Skeletal muscle satellite cell (primary cell): ENCODE data around the gene ZNF692.
"Not testable (repeated sequence)": the region's sequence is repeated elsewhere in the genome, so short reads cannot be mapped to it uniquely, and the experiment has no call there.

Experiments
- H3K27me3 ChIP-seq: 2 replicates; pipeline ENCODE4 v1.7.0; 2013; ENCODE audit warnings: low read length; ENCODE audit not compliant: control insufficient read depth, insufficient read depth
- H3K36me3 ChIP-seq: 2 replicates; pipeline ENCODE4 v1.7.0; 2013; ENCODE audit warnings: mild to moderate bottlenecking, control low read depth, low read length; ENCODE audit not compliant: insufficient read depth
- H3K4me1 ChIP-seq: 2 replicates; pipeline ENCODE4 v1.7.0; 2013; ENCODE audit warnings: low read length; ENCODE audit not compliant: control insufficient read depth, insufficient read depth
- H3K4me2 ChIP-seq: 2 replicates; pipeline ENCODE4 v1.7.0; 2013; ENCODE audit warnings: mild to moderate bottlenecking, low read length
- H3K4me3 ChIP-seq: 2 replicates; pipeline ENCODE4 v1.7.0; 2013; ENCODE audit warnings: low read length
- H3K9ac ChIP-seq: 2 replicates; pipeline ENCODE4 v1.7.0; 2013; ENCODE audit warnings: mild to moderate bottlenecking, low read depth, low read length, moderate library complexity
- H3K9me3 ChIP-seq: replicated peaks from 2 replicates; pipeline ENCODE4 v1.7.0; 2013; ENCODE audit warnings: mild to moderate bottlenecking, control low read depth, low read length

The ZNF692 gene

DNA sequence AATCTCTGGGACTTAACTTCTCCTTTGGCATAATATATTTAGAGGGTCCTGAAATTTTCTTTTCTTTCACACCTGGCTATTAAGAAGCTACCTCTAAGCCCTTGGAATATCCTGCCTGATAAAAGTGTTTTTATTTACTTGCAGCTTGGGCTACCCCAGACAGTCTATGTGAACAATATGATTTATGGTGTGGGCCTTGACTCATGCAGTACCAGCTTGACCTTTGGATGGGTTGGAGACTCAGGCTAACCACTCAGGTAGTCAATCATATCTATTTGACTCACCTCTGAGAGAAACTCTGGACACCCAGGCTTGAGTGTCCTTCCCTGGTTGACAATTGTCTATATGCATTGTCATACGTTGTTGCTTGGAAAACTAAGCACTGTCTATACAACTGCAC, 33.7 kb upstream of the ZNF692 start:
- Histone ChIP-seq H3K9ac (no peak overlapping the region), H3K4me3 (no peak overlapping the region), H3K4me2 (no peak overlapping the region), H3K27me3 (peaks cover 26% of the 10 kb centered on the region), H3K9me3 (no peaks in the 10 kb centered on the region), H3K36me3 (no peaks in the 10 kb centered on the region), H3K4me1 (no peaks in the 10 kb centered on the region)

DNA sequence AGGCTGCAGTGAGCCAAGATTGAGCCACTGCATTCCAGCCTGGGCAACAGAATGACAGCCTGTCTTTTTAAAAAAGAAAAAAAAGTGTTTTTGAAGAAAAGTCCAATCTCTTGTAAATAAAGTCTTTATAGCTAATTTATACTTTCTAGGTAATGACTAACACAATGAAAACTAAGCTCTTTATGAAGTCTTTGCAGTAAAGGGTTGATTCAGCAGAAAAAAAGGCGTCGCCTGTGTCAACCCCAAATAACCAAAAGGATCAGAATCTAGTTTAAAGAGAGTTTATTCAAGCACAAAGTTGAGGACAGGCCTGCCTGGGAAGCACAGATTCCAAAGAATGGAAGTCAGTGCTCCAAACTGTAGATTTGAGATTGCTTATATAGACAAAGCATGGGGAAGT, 32.9 kb upstream of the ZNF692 start:
- Histone ChIP-seq H3K4me3 (no peak overlapping the region), H3K4me2 (no peak overlapping the region), H3K4me1 (no peaks in the 10 kb centered on the region), H3K9ac (no peak overlapping the region), H3K36me3 (no peaks in the 10 kb centered on the region), H3K27me3 (peaks cover 26% of the 10 kb centered on the region), H3K9me3 (no peaks in the 10 kb centered on the region)

DNA sequence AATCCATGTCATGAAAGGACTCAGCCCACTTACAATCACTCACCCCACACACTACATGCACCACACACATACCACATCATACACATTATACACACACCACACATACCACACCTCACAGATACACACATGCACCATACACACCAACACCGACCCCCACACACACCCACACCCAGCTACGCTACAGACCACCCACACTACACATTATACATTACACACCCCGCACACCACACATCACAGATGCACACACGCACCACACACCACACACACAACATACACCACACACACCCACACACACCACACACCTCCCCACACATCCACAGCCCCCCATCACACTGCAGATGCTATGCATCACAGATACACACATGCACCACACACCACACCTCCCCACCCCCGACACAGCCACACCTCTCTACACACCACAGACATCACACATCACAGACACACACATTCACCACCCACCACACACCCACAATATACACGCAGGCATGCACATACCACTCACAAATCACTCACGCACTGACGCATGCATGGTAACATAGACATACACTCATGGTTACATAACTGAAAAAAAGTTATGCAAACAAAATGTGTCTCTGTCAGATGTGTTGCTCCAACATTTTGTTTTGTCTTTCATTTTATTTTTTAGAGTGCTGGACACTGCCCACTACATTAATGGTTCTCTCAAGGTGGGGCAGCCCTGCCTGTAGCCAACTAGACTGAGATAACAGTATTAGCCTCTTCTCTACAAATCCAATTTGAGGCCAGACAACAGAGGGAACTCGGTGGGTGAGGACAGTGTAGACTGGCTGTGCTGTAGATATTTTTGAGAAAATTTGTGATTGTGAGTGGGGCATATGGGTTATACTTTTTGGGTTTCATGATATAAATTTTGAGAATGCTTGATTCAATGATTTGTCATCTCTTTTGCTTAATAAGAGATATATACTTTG, 31.9 kb upstream of the ZNF692 start:
- Histone ChIP-seq H3K4me1 (no peaks in the 10 kb centered on the region), H3K9me3 (no peaks in the 10 kb centered on the region), H3K9ac (no peak overlapping the region), H3K4me2 (no peak overlapping the region), H3K4me3 (no peak overlapping the region), H3K27me3 (peaks cover 33% of the 10 kb centered on the region), H3K36me3 (no peaks in the 10 kb centered on the region)

DNA sequence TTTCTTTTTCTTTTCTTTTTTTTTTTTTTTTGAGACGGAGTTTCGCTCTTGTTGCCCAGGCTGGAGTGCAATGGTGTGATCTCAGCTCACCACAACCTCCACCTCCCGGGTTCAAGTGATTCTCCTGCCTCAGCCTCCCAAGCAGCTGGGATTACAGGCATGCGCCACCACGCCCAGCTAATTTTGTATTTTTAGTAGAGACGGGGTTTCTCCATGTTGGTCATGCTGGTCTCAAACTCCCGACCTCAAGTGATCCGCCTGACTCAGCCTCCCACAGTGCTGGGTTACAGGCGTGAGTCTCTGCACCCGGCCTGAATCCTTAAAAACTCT, 31.0 kb upstream of the ZNF692 start:
- H3K4me1 ChIP-seq, H3K4me2 ChIP-seq, H3K9me3 ChIP-seq, H3K36me3 ChIP-seq, H3K9ac ChIP-seq, H3K4me3 ChIP-seq: not testable (repeated sequence)
- H3K27me3 ChIP-seq = peaks cover 30% of the 10 kb centered on the region

DNA sequence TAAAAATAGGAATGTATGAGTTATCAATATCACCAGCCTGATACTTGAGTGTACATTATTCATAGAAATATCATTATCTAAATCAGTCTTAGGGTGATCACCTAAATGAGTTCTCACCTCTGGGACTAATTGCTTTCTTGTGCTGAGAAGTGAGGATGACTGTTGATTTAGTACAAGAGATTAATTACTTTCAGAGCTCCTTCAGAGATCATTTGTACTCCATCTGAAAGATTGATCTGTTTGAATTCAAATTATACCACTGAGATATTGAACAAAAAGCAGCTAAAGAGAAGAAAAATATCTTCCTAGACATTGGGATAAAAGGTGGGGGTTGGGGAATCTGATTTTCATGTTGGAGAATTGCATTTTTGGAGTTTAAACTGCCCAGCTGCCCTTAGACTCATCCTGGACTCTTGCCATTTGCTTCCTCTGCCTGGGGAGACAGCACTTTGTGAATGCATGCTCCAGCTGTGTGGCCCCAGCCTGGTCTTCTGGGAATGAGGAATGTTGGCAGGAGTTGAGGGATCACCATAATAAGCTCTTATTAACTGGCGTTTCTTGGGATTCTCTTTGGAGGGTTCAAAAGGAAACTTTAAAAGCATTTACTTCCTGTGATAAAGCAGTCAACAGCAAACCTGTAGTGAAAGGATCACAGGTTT, 27.5 kb upstream of the ZNF692 start:
- no peak overlapping the region for H3K4me2 ChIP-seq
- H3K4me3 ChIP-seq = no peak overlapping the region
- no peaks in the 10 kb centered on the region for H3K4me1 ChIP-seq
- no peaks in the 10 kb centered on the region for H3K9me3 ChIP-seq
- no peak overlapping the region for H3K9ac ChIP-seq
- H3K36me3 ChIP-seq = no peaks in the 10 kb centered on the region
- peaks cover 17% of the 10 kb centered on the region for H3K27me3 ChIP-seq

- no peak overlapping the region for H3K4me3 ChIP-seq
- no peaks in the 10 kb centered on the region for H3K9me3 ChIP-seq
Measured at GRCh38 chr1:248885646-248886045, 26.8 kb upstream of the ZNF692 start.

DNA sequence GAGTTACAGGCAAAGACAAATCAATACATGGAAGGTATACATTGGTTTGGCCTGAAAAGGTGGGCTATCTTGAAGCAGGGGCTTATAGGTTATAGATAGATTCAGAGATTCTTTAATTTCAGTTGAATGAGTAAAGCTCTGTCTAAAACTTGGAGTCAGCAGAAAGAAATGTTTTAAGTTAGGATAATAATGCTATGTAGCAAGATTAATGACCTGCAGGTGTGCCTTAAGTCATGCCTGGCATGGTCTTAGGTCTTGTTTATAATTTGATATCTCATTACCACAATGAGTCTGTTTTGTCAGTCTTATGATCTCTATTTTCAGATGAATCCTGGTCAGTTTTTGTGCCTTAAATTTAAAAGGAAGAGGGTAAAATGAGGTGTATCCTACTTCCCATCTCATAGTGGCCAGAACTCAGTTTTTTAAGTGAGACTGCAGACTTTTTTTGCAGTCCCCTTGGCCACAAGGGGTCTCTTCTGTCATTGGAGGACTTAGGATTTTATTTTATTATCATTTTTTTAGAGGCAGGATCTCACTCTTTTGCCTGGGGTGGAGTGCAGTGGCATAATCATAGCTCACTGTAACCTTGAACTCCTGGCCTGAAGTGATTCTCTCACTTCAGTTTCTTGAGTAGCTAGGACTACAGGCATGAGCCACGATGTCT, 25.9 kb upstream of the ZNF692 start:
- Histone ChIP-seq H3K4me1 (no peaks in the 10 kb centered on the region), H3K9ac (no peak overlapping the region), H3K27me3 (peaks cover 28% of the 10 kb centered on the region), H3K4me2 (no peak overlapping the region), H3K4me3 (no peak overlapping the region), H3K9me3 (no peaks in the 10 kb centered on the region), H3K36me3 (no peaks in the 10 kb centered on the region)

More at GRCh38 chr1:248885646-248886045, 26.8 kb upstream of the ZNF692 start:
- Histone ChIP-seq H3K27me3 (peaks cover 23% of the 10 kb centered on the region), H3K36me3 (no peaks in the 10 kb centered on the region), H3K4me1 (no peaks in the 10 kb centered on the region), H3K4me2 (no peak overlapping the region), H3K9ac (no peak overlapping the region)

DNA sequence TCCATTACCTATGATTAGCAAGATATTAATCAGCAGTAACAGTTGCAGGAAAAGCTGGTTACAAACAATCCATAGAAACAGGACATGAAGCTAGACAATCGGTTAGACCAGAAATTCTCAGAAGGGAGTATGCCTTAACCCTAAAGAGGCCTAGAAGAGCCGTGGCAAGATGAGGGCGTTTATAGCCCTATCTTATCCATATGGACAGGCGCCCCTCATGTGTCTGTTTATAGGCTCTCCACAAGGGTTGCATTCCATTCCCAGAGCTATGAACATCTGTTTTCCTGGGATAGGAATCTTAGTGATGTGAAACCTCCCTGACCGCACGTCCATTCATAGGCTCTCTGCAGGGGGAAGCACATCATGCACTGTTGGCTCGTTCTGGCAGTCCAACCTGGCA, 23.5 kb upstream of the ZNF692 start:
- not testable (repeated sequence) for H3K36me3 ChIP-seq, H3K4me2 ChIP-seq, H3K9ac ChIP-seq, H3K9me3 ChIP-seq, H3K4me3 ChIP-seq, H3K4me1 ChIP-seq
- H3K27me3 ChIP-seq = peaks cover 23% of the 10 kb centered on the region

- Histone ChIP-seq H3K9me3 (no peaks in the 10 kb centered on the region), H3K4me3 (no peak overlapping the region), H3K9ac (no peak overlapping the region), H3K4me2 (no peak overlapping the region), H3K36me3 (no peaks in the 10 kb centered on the region), H3K27me3 (peaks cover 21% of the 10 kb centered on the region), H3K4me1 (no peaks in the 10 kb centered on the region)
Measured at GRCh38 chr1:248881261-248881660, 22.4 kb upstream of the ZNF692 start.

- Histone ChIP-seq H3K9me3 (no peaks in the 10 kb centered on the region), H3K9ac (peak overlapping the region; percentile 56)
Measured at GRCh38 chr1:248873993-248874533, 15.2 kb upstream of the ZNF692 start.

GRCh38 chr1:248873409-248873992, 14.6 kb upstream of the ZNF692 start:
- no peaks in the 10 kb centered on the region for H3K9me3 ChIP-seq
- H3K4me1 ChIP-seq = no peaks in the 10 kb centered on the region
- H3K27me3 ChIP-seq = peaks cover under 1% of the 10 kb centered on the region
- no peaks in the 10 kb centered on the region for H3K36me3 ChIP-seq
- H3K4me2 ChIP-seq = peak overlapping the region; percentile 90
- H3K4me3 ChIP-seq = peak overlapping the region; percentile 80
- H3K9ac ChIP-seq = peak overlapping the region; percentile 88

More at GRCh38 chr1:248873993-248874533, 15.2 kb upstream of the ZNF692 start:
- Histone ChIP-seq H3K4me2 (peak overlapping the region; percentile 84), H3K27me3 (peaks cover 5% of the 10 kb centered on the region), H3K36me3 (no peaks in the 10 kb centered on the region), H3K4me1 (no peaks in the 10 kb centered on the region), H3K4me3 (peak overlapping the region; percentile 69)
